HepG2 (cell line): ENCODE measurements around the gene HIC1.

Experiments used
- HDAC2 ChIP-seq: sonication (generic); formaldehyde crosslinking; IDR thresholded peaks from 2 replicates; pipeline ENCODE4 v1.4.0; 2020; ENCODE audit warnings: missing genetic modification reagents
- KAT8 ChIP-seq: IDR thresholded peaks from 2 replicates; pipeline ENCODE4 v1.6.1; 2016; ENCODE audit warnings: missing genetic modification reagents, missing compliant biosample characterization
- ZKSCAN8 ChIP-seq: IDR thresholded peaks from 2 replicates; pipeline ENCODE4 v1.6.1; 2016; ENCODE audit warnings: borderline replicate concordance, missing genetic modification reagents, missing compliant biosample characterization
- TF ChIP-seq, protein P1 (sequence below): sonication (generic); formaldehyde crosslinking; IDR thresholded peaks from 2 replicates; pipeline ENCODE4 v1.4.0; 2020; ENCODE audit warnings: mild to moderate bottlenecking, missing genetic modification reagents
- TF ChIP-seq, protein P2 (sequence below): sonication (generic); formaldehyde crosslinking; IDR thresholded peaks from 2 replicates; pipeline ENCODE4 v1.5.1; 2020; ENCODE audit warnings: missing genetic modification reagents, mild to moderate bottlenecking, borderline replicate concordance
- TF ChIP-seq, protein P3 (sequence below): sonication (generic); formaldehyde crosslinking; IDR thresholded peaks from 2 replicates; pipeline ENCODE4 v1.9.0; 2021; ENCODE audit warnings: missing genetic modification reagents, borderline replicate concordance

DNA sequence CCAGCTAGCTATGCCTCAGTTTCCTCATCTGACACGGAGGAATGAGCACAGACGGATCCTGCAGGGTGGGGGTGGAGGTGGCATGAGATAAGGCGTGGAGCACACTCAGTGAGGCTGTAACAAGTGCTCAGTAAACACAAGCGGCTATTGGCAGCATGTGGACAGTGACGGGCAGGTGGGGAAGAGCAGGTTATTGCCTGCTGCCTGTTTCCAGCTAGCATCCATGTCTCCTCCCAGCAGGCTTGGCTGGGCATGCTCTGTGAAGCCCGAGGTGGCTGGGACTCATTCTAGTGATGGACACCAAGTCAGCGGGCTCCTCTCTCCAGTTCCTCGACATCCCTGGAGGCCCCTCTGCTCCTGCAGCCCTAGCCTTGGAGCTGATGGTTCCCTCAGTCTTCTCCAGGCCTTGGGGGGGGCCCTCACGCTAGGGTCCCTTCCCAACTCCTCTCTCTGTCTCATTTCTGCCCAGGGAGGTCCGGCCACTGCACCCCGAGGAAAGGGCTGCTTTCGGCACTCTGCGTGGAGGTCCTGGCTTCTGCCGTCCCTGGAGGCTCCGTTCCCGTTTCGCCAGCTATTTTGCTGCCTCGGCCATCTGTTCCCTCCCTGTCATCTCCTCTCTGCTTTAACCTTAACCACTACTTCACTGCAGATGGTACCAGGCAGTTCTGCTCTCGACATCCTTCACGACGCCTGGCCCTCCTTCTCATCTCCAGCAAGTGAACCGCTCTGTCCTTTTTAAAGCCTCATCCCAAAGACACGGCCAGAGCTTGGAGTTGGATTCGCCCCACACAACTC, 36.0 kb upstream of the HIC1 start:
- TF ChIP-seq, protein P1, sequence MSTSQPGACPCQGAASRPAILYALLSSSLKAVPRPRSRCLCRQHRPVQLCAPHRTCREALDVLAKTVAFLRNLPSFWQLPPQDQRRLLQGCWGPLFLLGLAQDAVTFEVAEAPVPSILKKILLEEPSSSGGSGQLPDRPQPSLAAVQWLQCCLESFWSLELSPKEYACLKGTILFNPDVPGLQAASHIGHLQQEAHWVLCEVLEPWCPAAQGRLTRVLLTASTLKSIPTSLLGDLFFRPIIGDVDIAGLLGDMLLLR, result no peak
- TF ChIP-seq KAT8 (CRISPR knock-in tag) (no peak), HDAC2 (CRISPR knock-in tag) (no peak), ZKSCAN8 (no peak)
- TF ChIP-seq, protein P2, sequence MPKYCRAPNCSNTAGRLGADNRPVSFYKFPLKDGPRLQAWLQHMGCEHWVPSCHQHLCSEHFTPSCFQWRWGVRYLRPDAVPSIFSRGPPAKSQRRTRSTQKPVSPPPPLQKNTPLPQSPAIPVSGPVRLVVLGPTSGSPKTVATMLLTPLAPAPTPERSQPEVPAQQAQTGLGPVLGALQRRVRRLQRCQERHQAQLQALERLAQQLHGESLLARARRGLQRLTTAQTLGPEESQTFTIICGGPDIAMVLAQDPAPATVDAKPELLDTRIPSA (CRISPR knock-in tag), result no peak
- TF ChIP-seq, protein P3, sequence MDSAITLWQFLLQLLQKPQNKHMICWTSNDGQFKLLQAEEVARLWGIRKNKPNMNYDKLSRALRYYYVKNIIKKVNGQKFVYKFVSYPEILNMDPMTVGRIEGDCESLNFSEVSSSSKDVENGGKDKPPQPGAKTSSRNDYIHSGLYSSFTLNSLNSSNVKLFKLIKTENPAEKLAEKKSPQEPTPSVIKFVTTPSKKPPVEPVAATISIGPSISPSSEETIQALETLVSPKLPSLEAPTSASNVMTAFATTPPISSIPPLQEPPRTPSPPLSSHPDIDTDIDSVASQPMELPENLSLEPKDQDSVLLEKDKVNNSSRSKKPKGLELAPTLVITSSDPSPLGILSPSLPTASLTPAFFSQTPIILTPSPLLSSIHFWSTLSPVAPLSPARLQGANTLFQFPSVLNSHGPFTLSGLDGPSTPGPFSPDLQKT, result no peak
